Measurements from ENCODE around the gene NUS1.
"Not testable (repeated sequence)": the region's sequence is repeated elsewhere in the genome, so short reads cannot be mapped to it uniquely, and the experiment has no call there.

The NUS1 gene

GRCh38 chr6:117674991-117675657, at the start of gene NUS1:
NUS1 (plus strand) TSS chr6:117675469; CDS start chr6:117675671, 202 bp downstream.
- peak; percentile 95 for DNase-seq

- no peak for DNase-seq
Observed at GRCh38 chr6:117627533-117627932, 47.7 kb upstream of the NUS1 start.

GRCh38 chr6:117629119-117629660, 46.1 kb upstream of the NUS1 start:
- no peak for DNase-seq

- no peak for DNase-seq
Observed at GRCh38 chr6:117637770-117638169, 37.5 kb upstream of the NUS1 start.

- no peak for DNase-seq
Observed at GRCh38 chr6:117642976-117643375, 32.3 kb upstream of the NUS1 start.

- not testable (repeated sequence) for DNase-seq
Observed at GRCh38 chr6:117651984-117652383, 23.3 kb upstream of the NUS1 start.

GRCh38 chr6:117653949-117654348, 21.3 kb upstream of the NUS1 start:
- no peak for DNase-seq

- no peak for DNase-seq
Observed at GRCh38 chr6:117655380-117655779, 19.9 kb upstream of the NUS1 start.

- DNase-seq: no peak
Observed at GRCh38 chr6:117666881-117667280, 8.4 kb upstream of the NUS1 start.

GRCh38 chr6:117668736-117669135, 6.5 kb upstream of the NUS1 start:
- no peak for DNase-seq

GRCh38 chr6:117674503-117674902, 766 bp upstream of the NUS1 start:
- no peak for DNase-seq

- not testable (repeated sequence) for DNase-seq
Observed at GRCh38 chr6:117675658-117676301, 511 bp downstream of the NUS1 start.

GRCh38 chr6:117676577-117677218, 1.4 kb downstream of the NUS1 start:
- no peak for DNase-seq

GRCh38 chr6:117677553-117678141, 2.4 kb downstream of the NUS1 start:
- no peak for DNase-seq

GRCh38 chr6:117681162-117681741, 6.0 kb downstream of the NUS1 start:
- DNase-seq: no peak

GRCh38 chr6:117684749-117685148, 9.5 kb downstream of the NUS1 start:
- DNase-seq: no peak

- DNase-seq: no peak
Observed at GRCh38 chr6:117685359-117685758, 10.1 kb downstream of the NUS1 start.

GRCh38 chr6:117687021-117687648, 11.9 kb downstream of the NUS1 start:
- no peak for DNase-seq

- DNase-seq: not testable (repeated sequence)
Observed at GRCh38 chr6:117689584-117689983, 14.3 kb downstream of the NUS1 start.

GRCh38 chr6:117706504-117706903, 31.2 kb downstream of the NUS1 start:
- no peak for DNase-seq

GRCh38 chr6:117706936-117707509, 31.8 kb downstream of the NUS1 start:
- not testable (repeated sequence) for DNase-seq

GRCh38 chr6:117711369-117711768, 36.1 kb downstream of the NUS1 start:
- no peak for DNase-seq
